ENCODE data around the gene FOXP1. TPM values are rescaled to one million over a fixed set of nuclear protein-coding genes. Genes with fewer than 3 reads are reported as not detected.
A peak's percentile ranks its signal among the peaks of the same experiment; 100 is the strongest.

FOXP1 gene
- total and polyA plus RNA-seq, 2 of the 13 experiments (the other 11 are each of a cell fraction or from before 2014, with no cell fraction given): 40.4 to 59.0 TPM

GRCh38 chr3:71484452-71484851 lies 99.1 kb downstream of the FOXP1 start:
- Histone ChIP-seq H3K27me3 (ENCODE audit: control insufficient read depth in 1 of 2, insufficient read depth in 2 of 2, low read length in 2 of 2) (no peaks in the 10 kb centered on the region), H4K20me1 (ENCODE audit: insufficient read depth, low read length) (no peaks in the 10 kb centered on the region), H3K4me1 (ENCODE audit: insufficient read depth, low read length) (no peaks in the 10 kb centered on the region), H3K79me2 (ENCODE audit: insufficient read depth, low read length) (peaks cover 13% of the 10 kb centered on the region), H3K9ac (ENCODE audit: insufficient read depth, low read depth, low read length) (no peak overlapping the region), H3K27ac (ENCODE audit: extremely low read length, insufficient read depth, low read length) (no peak overlapping the region), H2AFZ (ENCODE audit: low read length) (no peak overlapping the region), H3K36me3 (replicated peaks in 1 of 2; ENCODE audit: control insufficient read depth in 1 of 2, insufficient read depth in 2 of 2, low read length in 2 of 2) (peaks cover 3 to 11% of the 10 kb centered on the region in 2 experiments; a peak in 3 of 5 replicates), H3K9me3 (ENCODE audit: low read length) (no peaks in the 10 kb centered on the region), H3K4me3 (replicated peaks in 1 of 3; ENCODE audit: insufficient read depth in 1 of 3, low read depth in 2 of 3, low read length in 3 of 3) (no peak overlapping the region), H3K4me2 (ENCODE audit: low read depth, low read length) (no peak overlapping the region)
- FAIRE-seq (no peak), ATAC-seq (no peak), DNase-seq (ENCODE audit: low spot score) (no peak)
- intact Hi-C loops (cut with micrococcal nuclease; ENCODE audit: unreplicated experiment): no loop called here
- ChIA-PET POLR2A (no interaction called here), CTCF (ENCODE audit: low intra/inter-chr PET ratio, low total read pairs) (no interaction called here)
- BruUV-seq (replicated peaks): no TSS peak
- in situ Hi-C loops (cut with HindIII; ENCODE audit: extremely low pct_ligation_motif_present, low pct_unique_long_range_greater_than_20kb): no loop called here
- TF ChIP-seq CEBPB (IDR thresholded peaks at IDR 0.05; ENCODE audit: borderline replicate concordance, low read depth, low read length) (no peak), AKNA (CRISPR knock-in tag; IDR thresholded peaks at IDR 0.05; ENCODE audit: borderline replicate concordance) (no peak), CSRNP2 (CRISPR knock-in tag; conservative IDR thresholded peaks at IDR 0.05; ENCODE audit: low read depth) (no peak), ZBTB26 (CRISPR knock-in tag; IDR thresholded peaks at IDR 0.05; ENCODE audit: borderline replicate concordance) (no peak), ZNF629 (CRISPR knock-in tag; conservative IDR thresholded peaks at IDR 0.05) (peak; percentile 89), ZMYM3 (CRISPR knock-in tag; IDR thresholded peaks at IDR 0.05) (0 out of 2 replicates have a peak, but pooled peaks have one; percentile 35), CHD4 (IDR thresholded peaks at IDR 0.05; ENCODE audit: borderline replicate concordance, low read length) (0 out of 2 replicates have a peak, but pooled peaks have one; percentile 49)
- WGBS (ENCODE audit: low lambda C conversion rate): 90% methylated on average over 5 of the region's 5 CpGs
